Activated CD8-positive, alpha-beta memory T cell treated with anti-CD3 and anti-CD28 coated beads for 24 hours (primary cell): ENCODE data around the gene TLCD3A.
"Not testable (repeated sequence)": the region's sequence is repeated elsewhere in the genome, so short reads cannot be mapped to it uniquely, and the experiment has no call there.

Source experiments
- DNase-seq: peaks from one replicate; pipeline ENCODE4 v3.0.0-alpha.2; 2020

The TLCD3A gene

DNA sequence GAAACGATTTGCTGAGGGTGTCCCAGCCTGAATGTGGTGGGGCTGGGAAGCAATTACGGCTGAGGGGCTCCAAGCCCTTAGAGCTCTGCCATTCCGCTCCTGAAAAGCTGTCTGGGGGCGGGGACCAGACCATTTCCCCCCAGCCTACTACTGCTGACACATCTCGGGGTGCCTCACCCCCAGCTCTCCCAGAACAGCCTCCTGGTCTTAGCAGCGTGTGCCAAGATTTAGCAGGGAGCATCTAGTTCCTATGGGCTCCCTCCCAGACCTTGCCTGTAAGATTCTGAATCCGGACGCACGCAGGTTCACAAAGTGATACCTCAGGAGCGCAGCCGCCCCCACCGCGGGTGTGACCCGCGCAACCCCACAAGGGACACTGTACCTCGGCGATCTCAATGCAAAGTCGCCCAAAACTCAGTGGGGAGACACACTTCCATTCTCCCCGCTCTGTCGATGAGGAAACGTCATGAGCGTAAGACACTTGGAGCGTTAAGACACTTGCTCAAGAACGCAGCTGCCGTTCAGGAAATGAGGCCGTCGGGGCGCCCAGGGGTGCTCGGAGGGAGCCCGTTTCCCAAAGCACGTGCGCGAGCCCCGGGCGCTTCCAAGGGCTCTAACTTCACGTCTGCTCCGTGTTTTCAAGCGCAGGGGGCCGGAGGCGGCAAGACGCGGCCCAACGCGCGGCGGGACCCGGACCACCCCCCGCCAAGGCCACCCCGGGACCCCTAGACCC lies 19.0 kb downstream of the TLCD3A start:
- no peak for DNase-seq

DNA sequence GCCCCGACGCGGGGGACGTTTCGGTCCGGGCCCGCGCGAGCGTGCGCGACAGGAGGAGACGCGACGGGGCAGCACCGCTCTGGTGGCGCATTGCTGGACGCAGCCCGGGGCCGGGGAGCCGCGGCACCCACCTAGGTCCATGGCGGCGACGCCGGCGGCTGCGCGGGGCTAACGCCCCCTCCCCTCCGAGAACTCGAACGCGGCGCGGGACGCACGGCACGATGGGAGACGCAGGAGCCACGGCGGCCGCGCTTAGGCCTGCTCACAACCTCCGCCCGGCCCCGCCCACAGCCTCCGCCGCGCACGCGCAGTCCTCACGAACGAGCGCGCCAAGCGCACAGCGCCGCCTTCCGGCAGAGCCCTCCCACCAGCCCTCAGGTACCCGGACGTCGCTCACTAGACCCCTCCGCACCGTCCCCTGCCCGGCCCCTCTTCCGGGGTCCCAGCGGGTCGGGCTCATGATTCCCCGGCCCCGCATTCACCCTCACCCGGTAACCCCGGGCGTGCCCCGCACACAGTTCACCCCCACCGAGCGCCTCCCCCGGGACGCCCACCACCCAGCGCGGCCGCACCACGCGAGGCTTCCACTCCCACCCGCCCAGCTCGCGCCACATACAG lies 19.7 kb downstream of the TLCD3A start, which contains the start of gene GEMIN4:
Gene GEMIN4 (minus strand): TSS at position 263 of the 618 bp plus-strand sequence. CDS start 122 bp downstream, at position 141.
- DNase-seq: peak; percentile 100

DNA sequence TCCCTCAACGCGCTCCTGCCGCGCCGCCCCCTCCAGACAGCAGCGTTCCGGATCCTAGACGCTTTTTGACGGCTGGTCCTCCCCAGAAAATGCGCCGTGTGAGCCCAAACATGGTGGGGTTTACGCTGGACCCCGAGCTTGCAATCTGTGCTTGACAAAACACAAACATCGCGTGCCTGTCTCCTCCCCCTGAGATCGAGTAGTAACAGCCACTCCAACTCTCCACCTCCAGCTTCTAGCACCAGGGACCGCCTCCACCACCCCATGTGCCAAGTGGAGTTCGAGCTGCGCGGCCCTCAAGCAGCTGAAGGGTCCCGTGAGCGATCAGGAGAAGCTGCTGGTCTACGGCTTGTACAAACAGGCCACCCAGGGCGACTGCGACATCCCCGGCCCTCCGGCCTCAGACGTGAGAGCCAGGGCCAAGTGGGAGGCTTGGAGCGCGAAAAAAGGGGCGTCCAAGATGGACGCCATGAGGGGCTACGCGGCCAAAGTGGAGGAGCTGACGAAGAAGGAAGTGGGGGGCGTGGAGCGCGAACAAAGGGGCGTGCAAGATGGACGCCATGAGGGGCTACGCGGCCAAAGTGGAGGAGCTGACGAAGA lies 20.3 kb downstream of the TLCD3A start:
- no peak for DNase-seq

DNA sequence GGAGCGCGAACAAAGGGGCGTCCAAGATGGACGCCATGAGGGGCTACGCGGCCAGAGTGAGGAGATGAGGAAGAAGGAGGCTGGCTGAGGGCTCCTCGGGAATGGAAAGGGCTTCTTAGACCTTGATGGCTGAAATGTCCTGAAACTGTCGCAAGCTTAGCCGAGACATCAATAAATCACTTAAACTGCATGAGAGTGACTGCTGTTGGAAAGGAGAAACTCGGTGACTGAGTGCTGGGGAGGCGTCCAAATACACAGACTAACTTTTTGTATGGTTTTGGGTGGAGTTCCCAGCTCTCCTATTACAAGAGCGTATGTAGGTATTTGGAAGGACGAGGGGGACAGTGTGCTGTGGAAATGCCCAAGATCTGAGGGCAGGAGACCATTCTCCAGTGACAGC lies 21.0 kb downstream of the TLCD3A start:
- no peak for DNase-seq

GRCh38 chr17:755319-755961 lies 23.0 kb downstream of the TLCD3A start:
- DNase-seq: not testable (repeated sequence)

- not testable (repeated sequence) for DNase-seq
Measured at GRCh38 chr17:756010-756567, 23.7 kb downstream of the TLCD3A start.

DNA sequence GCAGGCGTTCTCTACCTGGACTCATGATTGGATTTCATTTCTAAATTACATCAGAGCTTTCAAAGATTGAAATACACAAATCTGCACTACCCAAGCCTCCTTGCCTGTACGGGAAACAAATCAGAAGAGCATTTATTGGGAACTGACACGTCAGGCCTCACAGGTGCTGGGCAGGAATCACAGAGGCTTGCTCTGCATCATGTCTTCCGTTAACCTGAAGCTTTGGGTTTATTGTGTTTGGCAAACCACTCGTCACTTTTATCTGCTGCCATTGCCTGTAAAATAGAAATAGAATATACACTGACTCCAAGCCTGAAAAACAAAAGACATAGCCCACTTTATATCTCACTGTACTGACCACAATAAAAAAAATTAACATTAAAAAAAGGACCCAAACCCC lies 27.6 kb downstream of the TLCD3A start:
- DNase-seq: no peak

DNA sequence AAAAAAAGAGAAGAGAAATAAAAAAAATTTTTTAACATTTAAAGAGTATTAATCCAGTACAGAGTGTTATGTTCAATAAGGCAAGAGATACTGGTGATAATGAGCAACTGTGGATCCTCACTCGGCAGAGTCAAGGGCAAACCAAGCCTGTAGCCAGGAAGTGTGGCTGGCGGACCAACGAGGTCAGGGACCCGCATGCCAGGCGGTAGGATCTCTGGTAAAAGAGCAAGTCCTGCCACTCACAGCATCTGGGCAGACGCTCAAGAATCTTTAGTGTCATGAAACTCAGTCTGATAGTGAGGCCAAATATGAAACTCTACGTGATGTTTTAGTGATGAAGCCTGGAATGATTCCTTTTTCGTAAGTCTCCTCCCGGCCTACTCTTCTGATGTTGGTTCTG lies 28.0 kb downstream of the TLCD3A start:
- no peak for DNase-seq

- no peak for DNase-seq
Measured at GRCh38 chr17:767076-767475, 34.7 kb downstream of the TLCD3A start.

DNA sequence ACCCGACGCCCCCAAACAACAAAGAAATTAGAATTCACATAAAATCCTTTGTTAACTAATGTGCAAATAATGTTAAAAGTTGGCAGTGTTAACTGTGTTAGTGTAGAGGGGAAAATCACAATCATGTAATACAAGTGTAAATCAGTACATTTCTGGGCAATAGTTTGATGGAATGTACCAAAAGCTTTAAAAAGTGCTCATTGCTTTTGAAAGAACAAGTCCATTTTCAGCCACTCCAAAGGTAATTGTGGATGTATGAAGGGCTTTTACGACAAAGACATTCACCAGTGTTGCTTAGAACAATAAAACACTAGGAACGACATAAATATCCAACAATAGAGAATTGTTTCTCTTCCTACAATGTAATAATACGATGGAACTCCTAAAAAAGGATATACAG lies 40.6 kb downstream of the TLCD3A start:
- no peak for DNase-seq

- no peak for DNase-seq
Measured at GRCh38 chr17:773467-774312, 41.3 kb downstream of the TLCD3A start.

DNA sequence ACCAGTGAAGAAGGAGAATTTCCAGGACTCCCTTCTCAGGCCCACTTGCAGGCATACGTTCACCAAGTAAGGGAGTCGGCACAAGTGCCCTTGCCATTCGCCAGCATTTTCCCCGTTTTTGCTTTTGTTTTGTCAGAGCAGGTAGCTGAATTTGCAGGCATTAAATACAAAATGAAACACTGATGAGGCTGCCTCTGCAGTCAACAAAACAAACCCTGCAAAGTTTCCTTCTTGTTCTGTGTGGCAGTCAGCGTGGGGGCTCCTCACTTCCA lies 41.9 kb downstream of the TLCD3A start:
- DNase-seq: no peak

DNA sequence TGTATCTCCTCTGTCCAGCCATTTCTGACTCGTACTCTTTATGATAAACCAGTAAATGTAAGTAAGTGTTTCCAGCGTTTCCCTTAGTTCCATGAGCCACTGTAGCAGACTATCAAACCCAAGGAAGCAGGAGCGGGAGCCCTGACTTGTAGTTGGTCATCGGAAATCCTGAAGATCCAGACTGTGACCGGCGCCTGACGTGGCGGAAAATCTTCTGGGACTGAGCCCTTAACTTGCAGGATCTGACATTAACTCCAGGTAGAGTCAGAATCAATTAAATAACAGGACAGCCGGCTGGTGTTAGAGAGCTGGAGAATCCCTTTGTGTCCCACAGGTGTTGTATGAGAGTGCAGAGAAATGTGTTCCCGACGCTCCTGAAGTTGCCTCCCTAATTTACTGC lies 45.7 kb downstream of the TLCD3A start:
- DNase-seq: no peak

DNA sequence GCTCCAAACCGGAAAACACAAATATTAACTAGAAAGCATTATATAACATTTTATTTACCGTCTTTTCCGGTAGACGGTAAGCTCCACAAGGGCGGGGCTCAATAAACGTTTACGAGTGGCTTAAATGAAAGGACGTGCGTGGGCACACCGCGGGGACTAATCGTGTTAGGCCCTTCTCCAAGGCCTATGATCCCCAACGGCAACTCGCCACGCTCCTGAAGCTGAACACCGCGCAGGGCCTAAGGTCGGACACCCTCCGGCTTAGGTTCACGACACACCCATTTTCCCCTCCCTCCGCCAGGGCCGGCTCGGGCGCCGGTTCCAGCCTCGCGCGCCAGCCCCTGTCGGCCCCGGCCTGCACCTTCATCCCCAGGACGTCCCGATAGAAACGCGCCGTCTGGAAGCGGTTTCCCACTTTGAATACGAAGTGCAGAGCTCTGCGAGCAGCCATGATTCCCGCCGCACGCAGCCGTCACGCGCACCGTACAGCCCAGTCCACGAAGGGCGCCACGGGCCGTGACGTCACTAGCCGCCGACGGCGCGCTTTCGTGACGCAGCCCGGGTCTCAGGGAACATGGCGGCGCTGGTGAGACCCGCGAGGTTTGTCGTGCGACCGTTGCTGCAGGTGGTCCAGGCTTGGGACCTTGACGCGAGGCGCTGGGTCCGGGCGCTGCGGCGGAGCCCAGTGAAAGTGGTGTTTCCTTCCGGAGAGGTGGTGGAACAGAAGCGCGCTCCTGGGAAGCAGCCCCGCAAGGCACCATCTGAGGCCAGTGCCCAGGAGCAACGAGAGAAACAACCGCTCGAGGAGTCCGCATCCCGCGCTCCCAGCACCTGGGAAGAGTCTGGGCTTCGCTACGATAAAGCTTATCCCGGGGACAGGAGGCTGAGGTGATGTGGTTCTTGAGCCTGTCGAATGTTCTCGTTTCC lies 49.7 kb downstream of the TLCD3A start, which contains the start of the genes GLOD4 and MRM3:
Gene GLOD4 (minus strand): TSS at position 476 of the 927 bp plus-strand sequence. CDS start 25 bp downstream, at position 451.
Gene MRM3 (plus strand): TSS at position 549 of the 927 bp plus-strand sequence. CDS start 26 bp downstream, at position 575.
- DNase-seq: peak; percentile 100

- DNase-seq: no peak
Measured at GRCh38 chr17:784143-784542, 51.7 kb downstream of the TLCD3A start.

DNA sequence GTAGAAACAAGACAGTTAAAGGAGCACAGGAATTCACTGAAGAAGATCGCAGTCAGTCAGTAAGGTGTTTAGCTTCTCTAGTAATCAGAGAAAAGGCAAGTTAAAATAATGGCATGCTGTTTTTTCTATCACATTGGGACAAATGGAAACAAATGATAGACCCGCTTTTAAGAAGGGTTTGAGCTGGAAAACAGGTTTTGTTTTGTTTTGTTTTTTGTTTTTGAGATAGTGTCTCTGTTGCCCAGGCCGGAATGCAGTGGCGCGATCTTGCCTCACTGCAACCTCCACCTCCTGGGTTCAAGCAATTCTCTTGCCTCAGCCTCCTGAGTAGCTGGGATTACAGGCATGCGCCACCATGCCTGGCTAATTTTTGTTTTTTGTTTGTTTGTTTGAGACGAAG lies 53.5 kb downstream of the TLCD3A start:
- DNase-seq: not testable (repeated sequence)

- DNase-seq: no peak
Measured at GRCh38 chr17:787641-788221, 55.3 kb downstream of the TLCD3A start.

GRCh38 chr17:788551-788950 lies 56.2 kb downstream of the TLCD3A start:
- DNase-seq: no peak

GRCh38 chr17:789160-789840 lies 56.9 kb downstream of the TLCD3A start:
- DNase-seq: no peak
